Uterus (tissue), 2 donors: ENCODE results near the gene TNPO2.

Source experiments
- CTCF ChIP-seq, 4 experiments: fragments of 200-600 bp in 2 of 4; fragments of 450-650 bp in 2 of 4; sonication (generic) in 2 of 4; IDR thresholded peaks; one replicate each; pipeline ENCODE4 v1.5.1; 2016 to 2019; ENCODE audit warnings: antibody characterized with exemption in 4 of 4, mild to moderate bottlenecking in 2 of 4, moderate library complexity in 1 of 4
- POLR2A ChIP-seq, 2 donors: fragments of 450-650 bp; IDR thresholded peaks; one replicate each; pipeline ENCODE4 v1.6.1; 2016; ENCODE audit warnings: antibody characterized with exemption in 2 of 2, mild to moderate bottlenecking in 1 of 2, moderate library complexity in 1 of 2

- TF ChIP-seq CTCF (IDR thresholded peaks at IDR 0.05) (no peak), POLR2A (IDR thresholded peaks at IDR 0.05) (no peak)
These were observed 47.2 kb upstream of the TNPO2 start for GRCh38 chr19:12770922-12771321.
